Adipocyte (in vitro differentiated cells): ENCODE data around the gene TBC1D25.
"Not testable (repeated sequence)": the region's sequence is repeated elsewhere in the genome, so short reads cannot be mapped to it uniquely, and the experiment has no call there.

ENCODE experiments used
- DNase-seq: peaks from one replicate; pipeline ENCODE4 v3.0.0-alpha.2; 2015; ENCODE audit warnings: low read depth
- H3K27me3 ChIP-seq: replicated peaks from 2 replicates; pipeline ENCODE4 v1.7.0; 2013; ENCODE audit warnings: mild to moderate bottlenecking, low read length, moderate library complexity; ENCODE audit not compliant: control insufficient read depth, insufficient read depth
- H3K36me3 ChIP-seq: 2 replicates; pipeline ENCODE4 v1.7.0; 2013; ENCODE audit warnings: low read length, mild to moderate bottlenecking, moderate library complexity; ENCODE audit not compliant: control insufficient read depth, insufficient read depth, severe bottlenecking
- H3K4me1 ChIP-seq: 2 replicates; pipeline ENCODE4 v1.7.0; 2013; ENCODE audit warnings: mild to moderate bottlenecking, low read length, moderate library complexity; ENCODE audit not compliant: control insufficient read depth, insufficient read depth
- H3K4me3 ChIP-seq: 2 replicates; pipeline ENCODE4 v1.7.0; 2013; ENCODE audit warnings: mild to moderate bottlenecking, low read length, moderate library complexity
- H3K9ac ChIP-seq: 2 replicates; pipeline ENCODE4 v1.7.0; 2013; ENCODE audit warnings: mild to moderate bottlenecking, low read length, moderate library complexity
- H3K9me3 ChIP-seq: 2 replicates; pipeline ENCODE4 v1.7.0; 2013; ENCODE audit warnings: mild to moderate bottlenecking, low read length, moderate library complexity; ENCODE audit not compliant: control insufficient read depth

TBC1D25 gene

GRCh38 chrX:48516987-48517386, 22.5 kb upstream of the TBC1D25 start:
- Histone ChIP-seq H3K4me3 (no peak overlapping the region), H3K4me1 (no peaks in the 10 kb centered on the region), H3K36me3 (peaks cover 3% of the 10 kb centered on the region), H3K9me3 (no peaks in the 10 kb centered on the region), H3K9ac (no peak overlapping the region), H3K27me3 (no peaks in the 10 kb centered on the region)
- no peak for DNase-seq

- H3K4me1 ChIP-seq, H3K36me3 ChIP-seq, H3K9me3 ChIP-seq, H3K27me3 ChIP-seq, H3K4me3 ChIP-seq, DNase-seq, H3K9ac ChIP-seq: not testable (repeated sequence)
These were observed 20.0 kb upstream of the TBC1D25 start for GRCh38 chrX:48519481-48519880.

GRCh38 chrX:48520455-48520854, 19.1 kb upstream of the TBC1D25 start:
- no peaks in the 10 kb centered on the region for H3K9me3 ChIP-seq
- H3K36me3 ChIP-seq: peaks cover 6% of the 10 kb centered on the region
- no peak overlapping the region for H3K9ac ChIP-seq
- DNase-seq: no peak
- peaks cover 3% of the 10 kb centered on the region for H3K4me1 ChIP-seq
- no peak overlapping the region for H3K4me3 ChIP-seq
- no peaks in the 10 kb centered on the region for H3K27me3 ChIP-seq

- Histone ChIP-seq H3K4me1 (peaks cover 3% of the 10 kb centered on the region), H3K27me3 (no peaks in the 10 kb centered on the region), H3K36me3 (peaks cover 6% of the 10 kb centered on the region), H3K4me3 (peak overlapping the region; percentile 66), H3K9me3 (no peaks in the 10 kb centered on the region), H3K9ac (no peak overlapping the region)
- DNase-seq: no peak
These were observed 18.6 kb upstream of the TBC1D25 start for GRCh38 chrX:48520976-48521352.

GRCh38 chrX:48521353-48522243, 17.9 kb upstream of the TBC1D25 start, which contains the start of gene EBP:
EBP (plus strand) TSS chrX:48521808; CDS start chrX:48523772, 1,964 bp downstream.
- DNase-seq: peak; percentile 88

GRCh38 chrX:48522291-48522690, 17.2 kb upstream of the TBC1D25 start:
- Histone ChIP-seq H3K27me3 (no peaks in the 10 kb centered on the region), H3K9ac (peak overlapping the region; percentile 61), H3K36me3 (peaks cover 13% of the 10 kb centered on the region), H3K4me3 (peak overlapping the region; percentile 66), H3K9me3 (no peaks in the 10 kb centered on the region), H3K4me1 (peaks cover 3% of the 10 kb centered on the region)
- DNase-seq: no peak

More at GRCh38 chrX:48521353-48522243, 17.9 kb upstream of the TBC1D25 start, which contains the start of gene EBP:
- Histone ChIP-seq H3K27me3 (no peaks in the 10 kb centered on the region), H3K9ac (peak within 1 kb of the TSS; percentile 61), H3K4me1 (peaks cover 3% of the 10 kb centered on the region), H3K9me3 (no peaks in the 10 kb centered on the region), H3K36me3 (peaks cover 6% of the 10 kb centered on the region), H3K4me3 (peak within 1 kb of the TSS; percentile 66)

GRCh38 chrX:48523682-48524081, 15.8 kb upstream of the TBC1D25 start:
- H3K9ac ChIP-seq: no peak overlapping the region
- no peak overlapping the region for H3K4me3 ChIP-seq
- no peaks in the 10 kb centered on the region for H3K9me3 ChIP-seq
- H3K36me3 ChIP-seq: peaks cover 27% of the 10 kb centered on the region
- peaks cover 3% of the 10 kb centered on the region for H3K4me1 ChIP-seq
- no peak for DNase-seq
- no peaks in the 10 kb centered on the region for H3K27me3 ChIP-seq

GRCh38 chrX:48525853-48526252, 13.7 kb upstream of the TBC1D25 start:
- H3K9me3 ChIP-seq, H3K4me3 ChIP-seq, H3K27me3 ChIP-seq, H3K9ac ChIP-seq, DNase-seq, H3K4me1 ChIP-seq: not testable (repeated sequence)
- H3K36me3 ChIP-seq: peaks cover 30% of the 10 kb centered on the region

GRCh38 chrX:48530736-48531135, 8.8 kb upstream of the TBC1D25 start:
- Histone ChIP-seq H3K9me3 (no peaks in the 10 kb centered on the region), H3K27me3 (no peaks in the 10 kb centered on the region), H3K4me3 (no peak overlapping the region), H3K36me3 (peaks cover 24% of the 10 kb centered on the region), H3K9ac (peak overlapping the region; percentile 83), H3K4me1 (peaks cover 24% of the 10 kb centered on the region)
- DNase-seq: no peak

GRCh38 chrX:48531358-48531959, 8.1 kb upstream of the TBC1D25 start:
- H3K9ac ChIP-seq: peak overlapping the region; percentile 83
- no peaks in the 10 kb centered on the region for H3K27me3 ChIP-seq
- peaks cover 25% of the 10 kb centered on the region for H3K4me1 ChIP-seq
- H3K36me3 ChIP-seq: peaks cover 24% of the 10 kb centered on the region
- no peaks in the 10 kb centered on the region for H3K9me3 ChIP-seq
- DNase-seq: peak; percentile 61
- H3K4me3 ChIP-seq: peak overlapping the region; percentile 43

- Histone ChIP-seq H3K9me3 (no peaks in the 10 kb centered on the region), H3K4me3 (peak overlapping the region; percentile 43), H3K27me3 (no peaks in the 10 kb centered on the region), H3K4me1 (peaks cover 29% of the 10 kb centered on the region), H3K9ac (peak overlapping the region; percentile 83), H3K36me3 (peaks cover 17% of the 10 kb centered on the region)
- DNase-seq: no peak
These were observed 7.4 kb upstream of the TBC1D25 start for GRCh38 chrX:48532161-48532560.
